ENCODE results near the gene NTRK2.

The NTRK2 gene

GRCh38 chr9:84799251-84799650, 129.7 kb downstream of the NTRK2 start:
- H3K27ac ChIP-seq (ENCODE audit: insufficient read depth in 1 of 2, low read depth in 1 of 2, low read length in 2 of 2, poor library complexity in 1 of 2, severe bottlenecking in 2 of 2): no peak overlapping the region
- no CpG with 5 or more reads among the region's 2 CpGs for WGBS (ENCODE audit: insufficient coverage)
- peaks cover 0 to 10% (median 0%) of the 10 kb centered on the region in 5 experiments for H3K27me3 ChIP-seq (replicated peaks in 2 of 5; ENCODE audit: control insufficient read depth in 4 of 5, insufficient read depth in 5 of 5, low read length in 4 of 5)
- ChIA-PET POLR2A (no interaction called here), CTCF (no interaction called here)
- no peaks in the 10 kb centered on the region for H3K36me3 ChIP-seq (ENCODE audit: control insufficient read depth in 4 of 4, insufficient read depth in 4 of 4, low read length in 3 of 4)
- H3K9me3 ChIP-seq (ENCODE audit: control extremely low read depth in 1 of 5, control insufficient read depth in 4 of 5, insufficient read depth in 2 of 5, low read depth in 1 of 5, low read length in 4 of 5): no peaks in the 10 kb centered on the region
- H3K4me3 ChIP-seq (ENCODE audit: control insufficient read depth in 1 of 7, extremely low read depth in 1 of 7, insufficient read depth in 4 of 7, low read depth in 2 of 7, low read length in 6 of 7): no peak overlapping the region
- H3K4me1 ChIP-seq (ENCODE audit: control extremely low read depth in 1 of 4, control insufficient read depth in 4 of 4, insufficient read depth in 4 of 4, low read length in 3 of 4): no peaks in the 10 kb centered on the region
- no peak for DNase-seq

GRCh38 chr9:84804951-84805694, 135.6 kb downstream of the NTRK2 start:
- H3K36me3 ChIP-seq (ENCODE audit: control insufficient read depth in 4 of 4, insufficient read depth in 4 of 4, low read length in 3 of 4): no peaks in the 10 kb centered on the region
- 92% methylated on average over 5 of the region's 5 CpGs for WGBS (ENCODE audit: insufficient coverage)
- CTCF ChIA-PET: no interaction called here
- H3K9me3 ChIP-seq (ENCODE audit: control extremely low read depth in 1 of 5, control insufficient read depth in 4 of 5, insufficient read depth in 2 of 5, low read depth in 1 of 5, low read length in 4 of 5): no peaks in the 10 kb centered on the region
- peaks cover 0 to 7% (median 0%) of the 10 kb centered on the region in 5 experiments for H3K27me3 ChIP-seq (replicated peaks in 2 of 5; ENCODE audit: control insufficient read depth in 4 of 5, insufficient read depth in 5 of 5, low read length in 4 of 5)
- no peak overlapping the region for H3K4me3 ChIP-seq (ENCODE audit: control insufficient read depth in 1 of 7, extremely low read depth in 1 of 7, insufficient read depth in 4 of 7, low read depth in 2 of 7, low read length in 6 of 7)
- H3K27ac ChIP-seq (ENCODE audit: insufficient read depth in 1 of 2, low read depth in 1 of 2, low read length in 2 of 2, poor library complexity in 1 of 2, severe bottlenecking in 2 of 2): no peak overlapping the region
- POLR2A ChIA-PET: no interaction called here
- no peak for DNase-seq
- H3K4me1 ChIP-seq (ENCODE audit: control extremely low read depth in 1 of 4, control insufficient read depth in 4 of 4, insufficient read depth in 4 of 4, low read length in 3 of 4): no peaks in the 10 kb centered on the region

GRCh38 chr9:84807431-84807830, 137.9 kb downstream of the NTRK2 start:
- no peak for DNase-seq
- no peak overlapping the region for H3K4me3 ChIP-seq (ENCODE audit: control insufficient read depth in 1 of 7, extremely low read depth in 1 of 7, insufficient read depth in 4 of 7, low read depth in 2 of 7, low read length in 6 of 7)
- no peaks in the 10 kb centered on the region for H3K4me1 ChIP-seq (ENCODE audit: control extremely low read depth in 1 of 4, control insufficient read depth in 4 of 4, insufficient read depth in 4 of 4, low read length in 3 of 4)
- H3K36me3 ChIP-seq (ENCODE audit: control insufficient read depth in 4 of 4, insufficient read depth in 4 of 4, low read length in 3 of 4): no peaks in the 10 kb centered on the region
- H3K9me3 ChIP-seq (ENCODE audit: control extremely low read depth in 1 of 5, control insufficient read depth in 4 of 5, insufficient read depth in 2 of 5, low read depth in 1 of 5, low read length in 4 of 5): no peaks in the 10 kb centered on the region
- ChIA-PET CTCF (no interaction called here), POLR2A (no interaction called here)
- no peak overlapping the region for H3K27ac ChIP-seq (ENCODE audit: insufficient read depth in 1 of 2, low read depth in 1 of 2, low read length in 2 of 2, poor library complexity in 1 of 2, severe bottlenecking in 2 of 2)
- WGBS (ENCODE audit: insufficient coverage): 96% methylated on average over 4 of the region's 5 CpGs
- H3K27me3 ChIP-seq (replicated peaks in 2 of 5; ENCODE audit: control insufficient read depth in 4 of 5, insufficient read depth in 5 of 5, low read length in 4 of 5): peaks cover 0 to 7% (median 0%) of the 10 kb centered on the region in 5 experiments

- peaks cover 0 to 8% (median 0%) of the 10 kb centered on the region in 5 experiments for H3K27me3 ChIP-seq (replicated peaks in 2 of 5; ENCODE audit: control insufficient read depth in 4 of 5, insufficient read depth in 5 of 5, low read length in 4 of 5)
- H3K4me3 ChIP-seq (ENCODE audit: control insufficient read depth in 1 of 7, extremely low read depth in 1 of 7, insufficient read depth in 4 of 7, low read depth in 2 of 7, low read length in 6 of 7): no peak overlapping the region
- no peaks in the 10 kb centered on the region for H3K36me3 ChIP-seq (ENCODE audit: control insufficient read depth in 4 of 4, insufficient read depth in 4 of 4, low read length in 3 of 4)
- no peaks in the 10 kb centered on the region for H3K9me3 ChIP-seq (ENCODE audit: control extremely low read depth in 1 of 5, control insufficient read depth in 4 of 5, insufficient read depth in 2 of 5, low read depth in 1 of 5, low read length in 4 of 5)
- POLR2A ChIA-PET: no interaction called here
- DNase-seq: no peak
- no peak overlapping the region for H3K27ac ChIP-seq (ENCODE audit: insufficient read depth in 1 of 2, low read depth in 1 of 2, low read length in 2 of 2, poor library complexity in 1 of 2, severe bottlenecking in 2 of 2)
- CTCF ChIA-PET: no interaction called here
- H3K4me1 ChIP-seq (ENCODE audit: control extremely low read depth in 1 of 4, control insufficient read depth in 4 of 4, insufficient read depth in 4 of 4, low read length in 3 of 4): no peaks in the 10 kb centered on the region
- 100% methylated on average over 4 of the region's 4 CpGs for WGBS (ENCODE audit: insufficient coverage)
These were observed 138.4 kb downstream of the NTRK2 start for GRCh38 chr9:84807870-84808390.

- Histone ChIP-seq H3K4me1 (ENCODE audit: control extremely low read depth in 1 of 4, control insufficient read depth in 4 of 4, insufficient read depth in 4 of 4, low read length in 3 of 4) (no peaks in the 10 kb centered on the region), H3K27me3 (replicated peaks in 2 of 5; ENCODE audit: control insufficient read depth in 4 of 5, insufficient read depth in 5 of 5, low read length in 4 of 5) (peaks cover 0 to 8% (median 0%) of the 10 kb centered on the region in 5 experiments), H3K9me3 (ENCODE audit: control extremely low read depth in 1 of 5, control insufficient read depth in 4 of 5, insufficient read depth in 2 of 5, low read depth in 1 of 5, low read length in 4 of 5) (no peaks in the 10 kb centered on the region), H3K27ac (ENCODE audit: insufficient read depth in 1 of 2, low read depth in 1 of 2, low read length in 2 of 2, poor library complexity in 1 of 2, severe bottlenecking in 2 of 2) (no peak overlapping the region), H3K36me3 (ENCODE audit: control insufficient read depth in 4 of 4, insufficient read depth in 4 of 4, low read length in 3 of 4) (no peaks in the 10 kb centered on the region), H3K4me3 (ENCODE audit: control insufficient read depth in 1 of 7, extremely low read depth in 1 of 7, insufficient read depth in 4 of 7, low read depth in 2 of 7, low read length in 6 of 7) (no peak overlapping the region)
- ChIA-PET POLR2A (no interaction called here), CTCF (no interaction called here)
- no peak for DNase-seq
These were observed 138.9 kb downstream of the NTRK2 start for GRCh38 chr9:84808416-84808815.

- WGBS (ENCODE audit: insufficient coverage): 94% methylated on average over 3 of the region's 4 CpGs
- DNase-seq: no peak
- ChIA-PET POLR2A (interaction anchor here (0.6 kb wide), 1 partner anchor 456 kb away, joined by 3 read pairs; no protein-coding TSS in a partner anchor), CTCF (no interaction called here)
- H3K27me3 ChIP-seq (replicated peaks in 2 of 5; ENCODE audit: control insufficient read depth in 4 of 5, insufficient read depth in 5 of 5, low read length in 4 of 5): peaks cover 0 to 8% (median 3%) of the 10 kb centered on the region in 5 experiments
- H3K4me1 ChIP-seq (ENCODE audit: control extremely low read depth in 1 of 4, control insufficient read depth in 4 of 4, insufficient read depth in 4 of 4, low read length in 3 of 4): no peaks in the 10 kb centered on the region
- no peaks in the 10 kb centered on the region for H3K36me3 ChIP-seq (ENCODE audit: control insufficient read depth in 4 of 4, insufficient read depth in 4 of 4, low read length in 3 of 4)
- H3K27ac ChIP-seq (ENCODE audit: insufficient read depth in 1 of 2, low read depth in 1 of 2, low read length in 2 of 2, poor library complexity in 1 of 2, severe bottlenecking in 2 of 2): no peak overlapping the region
- H3K9me3 ChIP-seq (ENCODE audit: control extremely low read depth in 1 of 5, control insufficient read depth in 4 of 5, insufficient read depth in 2 of 5, low read depth in 1 of 5, low read length in 4 of 5): no peaks in the 10 kb centered on the region
- no peak overlapping the region for H3K4me3 ChIP-seq (ENCODE audit: control insufficient read depth in 1 of 7, extremely low read depth in 1 of 7, insufficient read depth in 4 of 7, low read depth in 2 of 7, low read length in 6 of 7)
These were observed 141.7 kb downstream of the NTRK2 start for GRCh38 chr9:84811072-84811750.

- POLR2A ChIA-PET: interaction anchor here (0.6 kb wide), 1 partner anchor 455 kb away, joined by 3 read pairs; no protein-coding TSS in a partner anchor
- Histone ChIP-seq H3K9me3 (ENCODE audit: control extremely low read depth in 1 of 5, control insufficient read depth in 4 of 5, insufficient read depth in 2 of 5, low read depth in 1 of 5, low read length in 4 of 5) (no peaks in the 10 kb centered on the region), H3K4me3 (ENCODE audit: control insufficient read depth in 1 of 7, extremely low read depth in 1 of 7, insufficient read depth in 4 of 7, low read depth in 2 of 7, low read length in 6 of 7) (no peak overlapping the region), H3K27me3 (replicated peaks in 2 of 5; ENCODE audit: control insufficient read depth in 4 of 5, insufficient read depth in 5 of 5, low read length in 4 of 5) (peaks cover 0 to 7% (median 3%) of the 10 kb centered on the region in 5 experiments), H3K4me1 (ENCODE audit: control extremely low read depth in 1 of 4, control insufficient read depth in 4 of 4, insufficient read depth in 4 of 4, low read length in 3 of 4) (no peaks in the 10 kb centered on the region), H3K36me3 (ENCODE audit: control insufficient read depth in 4 of 4, insufficient read depth in 4 of 4, low read length in 3 of 4) (no peaks in the 10 kb centered on the region), H3K27ac (ENCODE audit: insufficient read depth in 1 of 2, low read depth in 1 of 2, low read length in 2 of 2, poor library complexity in 1 of 2, severe bottlenecking in 2 of 2) (no peak overlapping the region)
- CTCF ChIA-PET: interaction anchor here (1.1 kb wide), 1 partner anchor 87 kb away, joined by 3 read pairs; no protein-coding TSS in a partner anchor
- DNase-seq: no peak
- WGBS (ENCODE audit: insufficient coverage): no CpG with 5 or more reads among the region's 1 CpG
These were observed 142.2 kb downstream of the NTRK2 start for GRCh38 chr9:84811751-84812074.
